Liver (tissue), 9 donors: Measurements from ENCODE around the gene ZNF334. TPM values are rescaled to one million over a fixed set of nuclear protein-coding genes. Genes with fewer than 3 reads are reported as not detected.

Experiments used
- DNase-seq: peaks from one replicate; pipeline ENCODE4 v3.0.0-alpha.2; 2017; ENCODE audit warnings: low spot score
- H3K27ac ChIP-seq, 2 donors: one replicate each; pipeline ENCODE4 v1.7.0; 2013; ENCODE audit warnings: inconsistent platforms in 2 of 2, low read length in 2 of 2, control low read depth in 1 of 2, low read depth in 1 of 2, mild to moderate bottlenecking in 1 of 2
- H3K27me3 ChIP-seq, 4 donors: one replicate each; pipeline versions ENCODE4 v1.6.1 to v1.7.0; 2013; ENCODE audit warnings: low read length in 3 of 4, inconsistent platforms in 1 of 4, mild to moderate bottlenecking in 1 of 4, moderate library complexity in 1 of 4; ENCODE audit not compliant: control insufficient read depth in 4 of 4, insufficient read depth in 4 of 4
- H3K36me3 ChIP-seq, 4 donors: one replicate each; pipeline versions ENCODE4 v1.6.1 to v1.7.0; 2013; ENCODE audit warnings: low read length in 3 of 4, mild to moderate bottlenecking in 3 of 4, low read depth in 1 of 4, moderate library complexity in 1 of 4; ENCODE audit not compliant: control insufficient read depth in 4 of 4, insufficient read depth in 3 of 4
- H3K4me1 ChIP-seq, 4 donors: one replicate each; pipeline versions ENCODE4 v1.6.1 to v1.7.0; 2013; ENCODE audit warnings: low read length in 3 of 4, mild to moderate bottlenecking in 3 of 4, moderate library complexity in 1 of 4; ENCODE audit not compliant: control insufficient read depth in 4 of 4, insufficient read depth in 4 of 4
- H3K4me3 ChIP-seq, 3 donors: one replicate each; pipeline versions ENCODE4 v1.6.1 to v1.7.0; 2013; ENCODE audit warnings: low read length in 3 of 3, control low read depth in 1 of 3, low read depth in 1 of 3, mild to moderate bottlenecking in 1 of 3
- H3K9ac ChIP-seq, 2 donors: one replicate each; pipeline ENCODE4 v1.7.0; 2013; ENCODE audit warnings: low read length in 2 of 2, mild to moderate bottlenecking in 2 of 2, moderate library complexity in 2 of 2, control low read depth in 1 of 2, low read depth in 1 of 2
- H3K9me3 ChIP-seq, 4 donors: one replicate each; pipeline versions ENCODE4 v1.6.1 to v1.7.0; 2013; ENCODE audit warnings: low read length in 3 of 4; ENCODE audit not compliant: control insufficient read depth in 4 of 4
- FOXA1 ChIP-seq: IDR thresholded peaks from 2 replicates; pipeline ENCODE4 v1.6.1; 2016; ENCODE audit warnings: antibody characterized with exemption
- FOXA2 ChIP-seq: IDR thresholded peaks from 2 replicates; pipeline ENCODE4 v1.6.1; 2016; ENCODE audit warnings: antibody characterized with exemption
- GABPA ChIP-seq, 2 donors: IDR thresholded peaks in 1 of 2; conservative IDR thresholded peaks in 1 of 2; 2 replicates each; pipeline ENCODE4 v1.6.1; 2016; ENCODE audit warnings: antibody characterized with exemption in 2 of 2, mild to moderate bottlenecking in 1 of 2, moderate library complexity in 1 of 2
- HNF4A ChIP-seq, 2 donors: conservative IDR thresholded peaks; 2 replicates each; pipeline ENCODE4 v1.6.1; 2016; ENCODE audit warnings: antibody characterized with exemption in 2 of 2, mild to moderate bottlenecking in 2 of 2
- HNF4G ChIP-seq: IDR thresholded peaks from 2 replicates; pipeline ENCODE4 v1.6.1; 2016; ENCODE audit warnings: antibody characterized with exemption
- JUND ChIP-seq, 2 donors: IDR thresholded peaks; 2 replicates each; pipeline ENCODE4 v1.6.1; 2016; ENCODE audit warnings: antibody characterized with exemption in 2 of 2
- NR2F2 ChIP-seq: IDR thresholded peaks from 2 replicates; pipeline ENCODE4 v1.6.1; 2016; ENCODE audit warnings: antibody characterized with exemption
- RAD21 ChIP-seq, 2 donors: IDR thresholded peaks; 2 replicates each; pipeline ENCODE4 v1.6.1; 2016; ENCODE audit warnings: antibody characterized with exemption in 2 of 2, mild to moderate bottlenecking in 2 of 2
- RXRA ChIP-seq, 2 donors: IDR thresholded peaks; 2 replicates each; pipeline ENCODE4 v1.6.1; 2017 to 2018; ENCODE audit warnings: antibody characterized with exemption in 2 of 2, mild to moderate bottlenecking in 1 of 2
- SP1 ChIP-seq: IDR thresholded peaks from 2 replicates; pipeline ENCODE4 v1.6.1; 2018; ENCODE audit warnings: antibody characterized with exemption, mild to moderate bottlenecking
- YY1 ChIP-seq: IDR thresholded peaks from 2 replicates; pipeline ENCODE4 v1.6.1; 2016; ENCODE audit warnings: antibody characterized with exemption, mild to moderate bottlenecking
- WGBS: extraction: QIAGEN DNeasy Blood & Tissue Kit; methylation state at CpG from one replicate; pipeline ENCODE4 v1.1.7; 2013; 5-methylcytosine and 5-hydroxymethylcytosine counted together
- polyA plus RNA-seq, 2 donors: library from polyadenylated mRNA; stranded (reverse) in 1 of 2; unstranded in 1 of 2; fragments of 200-250 nt in 1 of 2; fragments of >200 nt in 1 of 2; fragmentation: Nextera tagmentation in 1 of 2; extraction: Ambion mirVana in 1 of 2; gene quantifications; one replicate each; pipeline versions ENCODE4 v1.2.1 to v1.2.3, GENCODE V29; 2013 to 2015
- total RNA-seq, 2 donors: library from RNA; depleted of rRNA; stranded (reverse); fragments of >200 nt; gene quantifications; one replicate each; pipeline ENCODE4 v1.2.3, GENCODE V29; 2014
- TF ChIP-seq, protein P1 (sequence below): fragments of 150-350 bp; IDR thresholded peaks from 2 replicates; pipeline ENCODE4 v1.5.1; 2017; ENCODE audit warnings: improper control_type of control experiment, low read depth, low read length; ENCODE audit not compliant: missing input control
- TF ChIP-seq, protein P2 (sequence below): IDR thresholded peaks from 2 replicates; pipeline ENCODE4 v1.6.1; 2016; ENCODE audit warnings: antibody characterized with exemption
- TF ChIP-seq, protein P3 (sequence below): IDR thresholded peaks from 2 replicates; pipeline ENCODE4 v1.6.1; 2016; ENCODE audit warnings: antibody characterized with exemption
- TF ChIP-seq, protein P4 (sequence below): IDR thresholded peaks from 2 replicates; pipeline ENCODE4 v1.6.1; 2016; ENCODE audit warnings: antibody characterized with exemption, mild to moderate bottlenecking
- TF ChIP-seq, protein P5 (sequence below): IDR thresholded peaks from 2 replicates; pipeline ENCODE4 v1.6.1; 2016; ENCODE audit warnings: antibody characterized with exemption
- donor health status: healthy.
- donor health status: healthy.
- donor health status: healthy.
- donor health status: healthy.
- donor health status: healthy.

Gene ZNF334
- total and polyA plus RNA-seq, 4 donors, result 0.65 to 3.3 (median 1.2) TPM

DNA sequence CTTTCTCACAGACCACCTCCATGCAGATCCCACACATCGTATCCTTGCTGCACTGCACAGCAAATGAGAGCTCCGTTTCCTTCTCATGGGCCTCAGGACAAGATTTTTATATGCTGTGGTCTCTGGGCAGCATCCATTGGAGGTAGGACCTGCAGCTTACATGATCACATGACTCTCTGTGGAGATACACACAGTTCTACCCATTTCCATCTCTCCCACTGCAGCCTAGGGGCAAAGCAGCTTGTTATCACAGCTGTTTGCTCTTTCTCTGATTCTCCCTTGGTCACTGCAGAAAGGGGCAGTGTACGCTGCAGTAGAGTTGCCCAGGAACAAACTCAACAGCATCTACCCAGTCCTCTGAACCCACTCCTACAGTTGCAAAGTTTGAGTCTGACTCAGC is 48.9 kb downstream of the ZNF334 start:
- Histone ChIP-seq H3K4me1 (no peaks in the 10 kb centered on the region), H3K27ac (no peak overlapping the region), H3K27me3 (no peaks in the 10 kb centered on the region), H3K9ac (no peak overlapping the region), H3K9me3 (no peaks in the 10 kb centered on the region), H3K36me3 (no peaks in the 10 kb centered on the region), H3K4me3 (no peak overlapping the region)
- WGBS, result 90% methylated on average over 3 of the region's 3 CpGs
- no peak for DNase-seq
- no peak for TF ChIP-seq HNF4A (conservative IDR thresholded peaks at IDR 0.05)

DNA sequence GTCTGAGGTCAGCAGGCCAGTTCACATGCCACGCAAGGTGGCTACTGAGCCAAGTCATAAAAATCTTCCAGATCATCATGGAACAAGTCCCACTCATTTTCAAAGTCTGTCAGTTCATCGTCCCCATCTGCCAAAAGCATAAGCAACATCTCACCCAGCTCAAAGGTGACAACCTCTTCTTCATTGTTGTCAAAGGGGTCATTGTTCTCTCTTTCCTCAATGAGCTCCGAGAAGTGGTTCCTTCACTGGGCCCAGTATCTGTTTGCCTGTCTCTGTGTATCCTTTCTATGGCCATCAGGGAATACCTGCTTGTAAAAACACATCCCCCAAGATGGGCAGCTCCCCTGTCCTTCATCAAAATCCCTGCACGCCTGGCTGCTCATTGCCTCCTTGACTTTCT is 49.5 kb downstream of the ZNF334 start:
- no peak for DNase-seq
- 79% methylated on average over 4 of the region's 4 CpGs for WGBS
- Histone ChIP-seq H3K36me3 (no peaks in the 10 kb centered on the region), H3K27me3 (peaks cover 0 to under 1% (median 0%) of the 10 kb centered on the region in 4 donors), H3K4me3 (no peak overlapping the region), H3K27ac (no peak overlapping the region), H3K9ac (no peak overlapping the region), H3K9me3 (peaks cover 0 to 4% (median 0%) of the 10 kb centered on the region in 4 donors), H3K4me1 (no peaks in the 10 kb centered on the region)
- TF ChIP-seq YY1 (no peak), GABPA (IDR thresholded peaks at IDR 0.05 in 1 of 2, conservative IDR thresholded peaks at IDR 0.05 in 1 of 2) (no peak), RXRA (IDR thresholded peaks at IDR 0.05) (no peak), SP1 (no peak), JUND (IDR thresholded peaks at IDR 0.05) (no peak), HNF4A (conservative IDR thresholded peaks at IDR 0.05) (no peak), RAD21 (IDR thresholded peaks at IDR 0.05) (no peak), HNF4G (no peak), FOXA2 (no peak), NR2F2 (no peak), FOXA1 (no peak)
- TF ChIP-seq, protein P1, sequence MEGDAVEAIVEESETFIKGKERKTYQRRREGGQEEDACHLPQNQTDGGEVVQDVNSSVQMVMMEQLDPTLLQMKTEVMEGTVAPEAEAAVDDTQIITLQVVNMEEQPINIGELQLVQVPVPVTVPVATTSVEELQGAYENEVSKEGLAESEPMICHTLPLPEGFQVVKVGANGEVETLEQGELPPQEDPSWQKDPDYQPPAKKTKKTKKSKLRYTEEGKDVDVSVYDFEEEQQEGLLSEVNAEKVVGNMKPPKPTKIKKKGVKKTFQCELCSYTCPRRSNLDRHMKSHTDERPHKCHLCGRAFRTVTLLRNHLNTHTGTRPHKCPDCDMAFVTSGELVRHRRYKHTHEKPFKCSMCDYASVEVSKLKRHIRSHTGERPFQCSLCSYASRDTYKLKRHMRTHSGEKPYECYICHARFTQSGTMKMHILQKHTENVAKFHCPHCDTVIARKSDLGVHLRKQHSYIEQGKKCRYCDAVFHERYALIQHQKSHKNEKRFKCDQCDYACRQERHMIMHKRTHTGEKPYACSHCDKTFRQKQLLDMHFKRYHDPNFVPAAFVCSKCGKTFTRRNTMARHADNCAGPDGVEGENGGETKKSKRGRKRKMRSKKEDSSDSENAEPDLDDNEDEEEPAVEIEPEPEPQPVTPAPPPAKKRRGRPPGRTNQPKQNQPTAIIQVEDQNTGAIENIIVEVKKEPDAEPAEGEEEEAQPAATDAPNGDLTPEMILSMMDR, result no peak
- TF ChIP-seq, protein P2, sequence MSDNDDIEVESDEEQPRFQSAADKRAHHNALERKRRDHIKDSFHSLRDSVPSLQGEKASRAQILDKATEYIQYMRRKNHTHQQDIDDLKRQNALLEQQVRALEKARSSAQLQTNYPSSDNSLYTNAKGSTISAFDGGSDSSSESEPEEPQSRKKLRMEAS, result no peak
- TF ChIP-seq, protein P3, sequence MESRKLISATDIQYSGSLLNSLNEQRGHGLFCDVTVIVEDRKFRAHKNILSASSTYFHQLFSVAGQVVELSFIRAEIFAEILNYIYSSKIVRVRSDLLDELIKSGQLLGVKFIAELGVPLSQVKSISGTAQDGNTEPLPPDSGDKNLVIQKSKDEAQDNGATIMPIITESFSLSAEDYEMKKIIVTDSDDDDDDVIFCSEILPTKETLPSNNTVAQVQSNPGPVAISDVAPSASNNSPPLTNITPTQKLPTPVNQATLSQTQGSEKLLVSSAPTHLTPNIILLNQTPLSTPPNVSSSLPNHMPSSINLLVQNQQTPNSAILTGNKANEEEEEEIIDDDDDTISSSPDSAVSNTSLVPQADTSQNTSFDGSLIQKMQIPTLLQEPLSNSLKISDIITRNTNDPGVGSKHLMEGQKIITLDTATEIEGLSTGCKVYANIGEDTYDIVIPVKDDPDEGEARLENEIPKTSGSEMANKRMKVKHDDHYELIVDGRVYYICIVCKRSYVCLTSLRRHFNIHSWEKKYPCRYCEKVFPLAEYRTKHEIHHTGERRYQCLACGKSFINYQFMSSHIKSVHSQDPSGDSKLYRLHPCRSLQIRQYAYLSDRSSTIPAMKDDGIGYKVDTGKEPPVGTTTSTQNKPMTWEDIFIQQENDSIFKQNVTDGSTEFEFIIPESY, result no peak
- TF ChIP-seq, protein P4, sequence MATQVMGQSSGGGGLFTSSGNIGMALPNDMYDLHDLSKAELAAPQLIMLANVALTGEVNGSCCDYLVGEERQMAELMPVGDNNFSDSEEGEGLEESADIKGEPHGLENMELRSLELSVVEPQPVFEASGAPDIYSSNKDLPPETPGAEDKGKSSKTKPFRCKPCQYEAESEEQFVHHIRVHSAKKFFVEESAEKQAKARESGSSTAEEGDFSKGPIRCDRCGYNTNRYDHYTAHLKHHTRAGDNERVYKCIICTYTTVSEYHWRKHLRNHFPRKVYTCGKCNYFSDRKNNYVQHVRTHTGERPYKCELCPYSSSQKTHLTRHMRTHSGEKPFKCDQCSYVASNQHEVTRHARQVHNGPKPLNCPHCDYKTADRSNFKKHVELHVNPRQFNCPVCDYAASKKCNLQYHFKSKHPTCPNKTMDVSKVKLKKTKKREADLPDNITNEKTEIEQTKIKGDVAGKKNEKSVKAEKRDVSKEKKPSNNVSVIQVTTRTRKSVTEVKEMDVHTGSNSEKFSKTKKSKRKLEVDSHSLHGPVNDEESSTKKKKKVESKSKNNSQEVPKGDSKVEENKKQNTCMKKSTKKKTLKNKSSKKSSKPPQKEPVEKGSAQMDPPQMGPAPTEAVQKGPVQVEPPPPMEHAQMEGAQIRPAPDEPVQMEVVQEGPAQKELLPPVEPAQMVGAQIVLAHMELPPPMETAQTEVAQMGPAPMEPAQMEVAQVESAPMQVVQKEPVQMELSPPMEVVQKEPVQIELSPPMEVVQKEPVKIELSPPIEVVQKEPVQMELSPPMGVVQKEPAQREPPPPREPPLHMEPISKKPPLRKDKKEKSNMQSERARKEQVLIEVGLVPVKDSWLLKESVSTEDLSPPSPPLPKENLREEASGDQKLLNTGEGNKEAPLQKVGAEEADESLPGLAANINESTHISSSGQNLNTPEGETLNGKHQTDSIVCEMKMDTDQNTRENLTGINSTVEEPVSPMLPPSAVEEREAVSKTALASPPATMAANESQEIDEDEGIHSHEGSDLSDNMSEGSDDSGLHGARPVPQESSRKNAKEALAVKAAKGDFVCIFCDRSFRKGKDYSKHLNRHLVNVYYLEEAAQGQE, result no peak
- TF ChIP-seq, protein P5, sequence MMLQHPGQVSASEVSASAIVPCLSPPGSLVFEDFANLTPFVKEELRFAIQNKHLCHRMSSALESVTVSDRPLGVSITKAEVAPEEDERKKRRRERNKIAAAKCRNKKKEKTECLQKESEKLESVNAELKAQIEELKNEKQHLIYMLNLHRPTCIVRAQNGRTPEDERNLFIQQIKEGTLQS, result no peak
